ENCODE data around the gene SMARCAD1.

DNA sequence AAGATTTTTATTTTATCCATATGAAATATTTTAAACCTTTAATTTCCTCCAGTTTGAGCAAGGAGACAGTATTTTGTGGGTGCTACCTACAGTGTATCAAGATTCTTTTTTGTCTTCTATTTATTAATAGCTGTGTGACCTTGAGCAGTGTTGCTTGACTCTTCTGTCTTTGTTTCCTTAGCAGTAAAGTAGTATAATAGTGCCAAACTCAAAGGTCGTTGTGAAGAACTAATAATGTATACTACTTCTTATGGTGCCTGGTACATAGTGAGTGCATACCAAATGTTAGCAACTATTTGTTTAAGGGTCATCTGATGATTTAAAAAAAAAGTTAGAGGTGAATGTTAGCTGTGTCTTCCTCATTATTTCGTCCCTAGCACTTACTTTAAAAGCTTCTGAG lies 30.5 kb downstream of the SMARCAD1 start:
- TF ChIP-seq, protein P1, sequence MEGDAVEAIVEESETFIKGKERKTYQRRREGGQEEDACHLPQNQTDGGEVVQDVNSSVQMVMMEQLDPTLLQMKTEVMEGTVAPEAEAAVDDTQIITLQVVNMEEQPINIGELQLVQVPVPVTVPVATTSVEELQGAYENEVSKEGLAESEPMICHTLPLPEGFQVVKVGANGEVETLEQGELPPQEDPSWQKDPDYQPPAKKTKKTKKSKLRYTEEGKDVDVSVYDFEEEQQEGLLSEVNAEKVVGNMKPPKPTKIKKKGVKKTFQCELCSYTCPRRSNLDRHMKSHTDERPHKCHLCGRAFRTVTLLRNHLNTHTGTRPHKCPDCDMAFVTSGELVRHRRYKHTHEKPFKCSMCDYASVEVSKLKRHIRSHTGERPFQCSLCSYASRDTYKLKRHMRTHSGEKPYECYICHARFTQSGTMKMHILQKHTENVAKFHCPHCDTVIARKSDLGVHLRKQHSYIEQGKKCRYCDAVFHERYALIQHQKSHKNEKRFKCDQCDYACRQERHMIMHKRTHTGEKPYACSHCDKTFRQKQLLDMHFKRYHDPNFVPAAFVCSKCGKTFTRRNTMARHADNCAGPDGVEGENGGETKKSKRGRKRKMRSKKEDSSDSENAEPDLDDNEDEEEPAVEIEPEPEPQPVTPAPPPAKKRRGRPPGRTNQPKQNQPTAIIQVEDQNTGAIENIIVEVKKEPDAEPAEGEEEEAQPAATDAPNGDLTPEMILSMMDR (IDR thresholded peaks at IDR 0.05), result no peak
- TF ChIP-seq POLR2A (IDR thresholded peaks at IDR 0.05), result no peak
- TF ChIP-seq POLR2AphosphoS5 (IDR thresholded peaks at IDR 0.05), result no peak
- no peak for TF ChIP-seq EP300 (IDR thresholded peaks at IDR 0.05)

Data from suprapubic skin (tissue), 4 donors.